ENCODE measurements around the gene ZGPAT. TPM values are rescaled to one million over a fixed set of nuclear protein-coding genes. Genes with fewer than 3 reads are reported as not detected.

The ZGPAT gene
- total and polyA plus RNA-seq, 2 of the 4 experiments (the other 2 are of a cell fraction) = 13.4 to 20.2 TPM

DNA sequence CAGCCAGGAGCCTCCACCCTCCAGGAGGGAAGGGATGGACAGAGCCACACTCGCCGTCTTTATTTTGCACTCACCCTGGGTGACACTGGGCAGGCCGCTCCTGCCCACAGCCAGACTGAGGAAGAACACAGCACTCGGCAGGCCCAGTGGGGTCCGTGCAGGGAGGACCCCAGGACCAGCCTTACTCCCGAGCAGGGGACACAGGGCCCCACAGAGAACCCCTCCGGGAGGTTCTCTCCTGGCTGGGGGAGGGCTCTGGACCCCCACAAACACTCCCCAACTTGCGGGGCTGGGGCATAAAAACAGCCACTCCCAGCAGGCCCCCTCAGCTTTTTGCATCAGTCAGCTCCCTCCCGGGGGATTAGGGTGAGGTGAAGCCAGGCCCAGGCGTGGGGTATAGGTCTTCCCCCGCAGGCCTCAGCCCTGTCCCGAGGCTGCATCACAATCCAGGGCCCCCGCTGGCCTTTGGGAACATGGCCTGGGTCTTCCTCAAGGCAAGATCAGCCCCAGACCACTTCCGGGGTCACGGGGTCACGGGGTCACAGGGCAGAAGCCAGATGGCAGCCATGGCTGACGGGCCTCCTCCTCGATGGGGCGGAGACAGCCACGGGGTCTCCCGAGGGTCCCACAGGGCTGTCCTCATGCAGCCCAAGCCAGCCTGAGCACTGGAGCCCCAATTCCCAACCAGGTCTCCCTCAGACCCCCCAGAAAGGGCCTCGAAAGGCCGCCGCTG lies 8.2 kb upstream of the ZGPAT start:
- Histone ChIP-seq H3K27me3 (ENCODE audit: control insufficient read depth, insufficient read depth, low read length) (no peaks in the 10 kb centered on the region), H3K23ac (ENCODE audit: low read depth, low read length) (no peak overlapping the region; the same call in 1 of the 2 replicates), H3K56ac (ENCODE audit: extremely low read depth, insufficient read depth, low read length) (peak overlapping the region; percentile 31), H2BK15ac (ENCODE audit: low read depth, low read length) (peak overlapping the region; percentile 36; the same call in 1 of the 3 replicates), H3K4ac (ENCODE audit: low read depth, low read length) (peak overlapping the region; percentile 96), H3K4me3 (ENCODE audit: insufficient read depth, low read depth, low read length) (no peak overlapping the region), H3K9me1 (ENCODE audit: insufficient read depth, low read length) (no peaks in the 10 kb centered on the region), H3K4me2 (ENCODE audit: low read depth, low read length) (peak overlapping the region; percentile 11; the same call in 1 of the 2 replicates), H3K18ac (ENCODE audit: low read depth, low read length) (peak overlapping the region; percentile 82), H3K79me1 (ENCODE audit: low read depth in 1 of 2, low read length in 2 of 2) (peaks cover 17 to 58% of the 10 kb centered on the region in 2 experiments; a peak in 3 of 4 replicates), H3K27ac (ENCODE audit: insufficient read depth, low read length) (peak overlapping the region; percentile 76), H3K4me1 (ENCODE audit: control insufficient read depth, insufficient read depth, low read length) (peaks cover 22% of the 10 kb centered on the region), H4K8ac (ENCODE audit: low read depth in 2 of 2, low read length in 2 of 2) (peak overlapping the region; percentile 91 to 92), H4K20me1 (ENCODE audit: insufficient read depth, low read length) (no peaks in the 10 kb centered on the region), H2AFZ (replicated peaks; ENCODE audit: low read length, poor library complexity) (peak overlapping the region; percentile 73), H4K91ac (ENCODE audit: insufficient read depth, low read depth, low read length) (peak overlapping the region; percentile 97), H2AK5ac (ENCODE audit: low read depth, low read length) (peak overlapping the region; percentile 82), H2AK9ac (replicated peaks; ENCODE audit: low read depth, low read length, poor library complexity) (peak overlapping the region; percentile 88), H3K9ac (ENCODE audit: low read depth, low read length) (no peak overlapping the region), H2BK120ac (ENCODE audit: low read depth, low read length) (peak overlapping the region; percentile 65), H2BK20ac (ENCODE audit: low read depth, low read length) (peak overlapping the region; percentile 58; the same call in 1 of the 2 replicates), H3K9me3 (ENCODE audit: control insufficient read depth, insufficient read depth, low read length) (no peaks in the 10 kb centered on the region), H3K36me3 (ENCODE audit: control insufficient read depth, insufficient read depth, low read length) (peaks cover 18% of the 10 kb centered on the region), H4K5ac (ENCODE audit: low read depth, low read length) (peak overlapping the region; percentile 81), H2BK5ac (ENCODE audit: low read depth, low read length, poor library complexity, severe bottlenecking) (peak overlapping the region; percentile 98), H3K14ac (replicated peaks; ENCODE audit: low read depth, low read length) (peak overlapping the region; percentile 30)
- DNase-seq = no peak
- 100% methylated on average over 2 of the region's 24 CpGs; no CpG with 5 or more reads in 1 of the 2 experiments for WGBS, 2 experiments (ENCODE audit: extremely low coverage in 2 of 2, insufficient read length in 1 of 2)
- intact Hi-C loops (cut with micrococcal nuclease) (no loop called here), in situ Hi-C loops (cut with MboI; ENCODE audit: low sequenced_read_pairs) (loop anchor here (10.0 kb wide), 1 partner anchor 165 kb away; the partner anchor contains the start of genes ABHD16B and TPD52L2), dilution Hi-C loops (cut with HindIII; ENCODE audit: low sequenced_read_pairs, unreplicated experiment) (no loop called here)
- peak; percentile 27; the same call in 1 of the 2 replicates for ATAC-seq (ENCODE audit: low read depth)
- no peak for TF ChIP-seq MAFK (IDR thresholded peaks at IDR 0.05; ENCODE audit: low read depth, low read length)
- TF ChIP-seq FOS (IDR thresholded peaks at IDR 0.05; ENCODE audit: low read depth, low read length) = no peak
- no peak for TF ChIP-seq RCOR1 (IDR thresholded peaks at IDR 0.05; ENCODE audit: insufficient replicate concordance, low read length)
- no peak for TF ChIP-seq RFX5 (IDR thresholded peaks at IDR 0.05; ENCODE audit: low read depth, low read length)
- TF ChIP-seq, protein P1, sequence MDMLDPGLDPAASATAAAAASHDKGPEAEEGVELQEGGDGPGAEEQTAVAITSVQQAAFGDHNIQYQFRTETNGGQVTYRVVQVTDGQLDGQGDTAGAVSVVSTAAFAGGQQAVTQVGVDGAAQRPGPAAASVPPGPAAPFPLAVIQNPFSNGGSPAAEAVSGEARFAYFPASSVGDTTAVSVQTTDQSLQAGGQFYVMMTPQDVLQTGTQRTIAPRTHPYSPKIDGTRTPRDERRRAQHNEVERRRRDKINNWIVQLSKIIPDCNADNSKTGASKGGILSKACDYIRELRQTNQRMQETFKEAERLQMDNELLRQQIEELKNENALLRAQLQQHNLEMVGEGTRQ (IDR thresholded peaks at IDR 0.05; ENCODE audit: low read depth, low read length) = no peak
- no peak for TF ChIP-seq CEBPB (IDR thresholded peaks at IDR 0.05; ENCODE audit: low read depth, low read length)
- ChIA-PET POLR2A (ENCODE audit: unreplicated experiment) (interaction anchor here (1.6 kb wide), 1 partner anchor 8 kb away, joined by 5 read pairs; the partner anchor contains the start of genes ARFRP1 and ZGPAT), CTCF (no interaction called here)
- BruUV-seq (replicated peaks) = TSS peak; percentile 79

All from IMR-90 (cell line).